Astrocyte (in vitro differentiated cells and primary cell): Measurements from ENCODE around the gene NAV2. TPM values are rescaled to one million over a fixed set of nuclear protein-coding genes. Genes with fewer than 3 reads are reported as not detected.
A peak's percentile ranks its signal among the peaks of the same experiment; 100 is the strongest.

Source experiments
- DNase-seq: peaks from one replicate; pipeline ENCODE4 v3.0.0-alpha.2; 2010; ENCODE audit warnings: low read depth
- FAIRE-seq: peaks from 2 replicates; lab custom pipeline; 2011; peaks lifted over from hg19 to GRCh38; lab: Jason Lieb, UNC
- H2AFZ ChIP-seq: 2 replicates; pipeline ENCODE4 v1.6.0; 2012; ENCODE audit warnings: low read depth, low read length, inconsistent platforms
- H3K27ac ChIP-seq: 2 replicates; pipeline ENCODE4 v1.5.1; 2011; ENCODE audit warnings: low read depth, low read length, inconsistent platforms
- H3K27me3 ChIP-seq: 2 replicates; pipeline ENCODE4 v1.6.0; 2011; ENCODE audit warnings: low read length, inconsistent platforms; ENCODE audit not compliant: insufficient read depth
- H3K36me3 ChIP-seq: 2 replicates; pipeline ENCODE4 v1.5.1; 2011; ENCODE audit warnings: low read length, inconsistent platforms; ENCODE audit not compliant: insufficient read depth
- H3K4me1 ChIP-seq: 2 replicates; pipeline ENCODE4 v1.5.1; 2011; ENCODE audit warnings: low read length, inconsistent platforms; ENCODE audit not compliant: insufficient read depth
- H3K4me2 ChIP-seq: 2 replicates; pipeline ENCODE4 v1.6.0; 2012; ENCODE audit warnings: low read length, inconsistent platforms
- H3K4me3 ChIP-seq: 2 replicates; pipeline ENCODE4 v1.5.1; 2011; ENCODE audit warnings: low read depth, mild to moderate bottlenecking, low read length, inconsistent platforms; ENCODE audit not compliant: insufficient read depth
- H3K79me2 ChIP-seq: 2 replicates; pipeline ENCODE4 v1.6.0; 2012; ENCODE audit warnings: mild to moderate bottlenecking, low read length, inconsistent platforms; ENCODE audit not compliant: insufficient read depth
- H3K9ac ChIP-seq: 2 replicates; pipeline ENCODE4 v1.6.0; 2012; ENCODE audit warnings: mild to moderate bottlenecking, low read length, inconsistent platforms
- H3K9me3 ChIP-seq: 2 replicates; pipeline ENCODE4 v1.5.1; 2012; ENCODE audit warnings: low read depth, mild to moderate bottlenecking, low read length, inconsistent platforms; ENCODE audit not compliant: insufficient read depth
- H4K20me1 ChIP-seq: 2 replicates; pipeline ENCODE4 v1.6.0; 2012; ENCODE audit warnings: low read length, inconsistent platforms; ENCODE audit not compliant: insufficient read depth
- H3K27ac Mint-ChIP-seq: one replicate; pipeline ENCODE4 v1.8.0; 2021; ENCODE audit warnings: mild to moderate bottlenecking, mixed read lengths; ENCODE audit not compliant: unreplicated experiment
- H3K27me3 Mint-ChIP-seq: one replicate; pipeline ENCODE4 v1.8.0; 2021; ENCODE audit warnings: low read depth, mixed read lengths; ENCODE audit not compliant: unreplicated experiment
- H3K36me3 Mint-ChIP-seq: one replicate; pipeline ENCODE4 v1.8.0; 2021; ENCODE audit warnings: low read depth, mixed read lengths; ENCODE audit not compliant: unreplicated experiment
- H3K4me1 Mint-ChIP-seq: one replicate; pipeline ENCODE4 v1.8.0; 2021; ENCODE audit warnings: low read depth, mixed read lengths; ENCODE audit not compliant: unreplicated experiment
- H3K4me3 Mint-ChIP-seq: one replicate; pipeline ENCODE4 v1.8.0; 2021; ENCODE audit warnings: mild to moderate bottlenecking, moderate library complexity, mixed read lengths; ENCODE audit not compliant: unreplicated experiment
- H3K9me3 Mint-ChIP-seq: one replicate; pipeline ENCODE4 v1.8.0; 2021; ENCODE audit warnings: mild to moderate bottlenecking, mixed read lengths; ENCODE audit not compliant: unreplicated experiment
- EZH2 ChIP-seq: IDR thresholded peaks from 2 replicates; pipeline ENCODE4 v1.6.1; 2012; ENCODE audit warnings: mild to moderate bottlenecking, low read length, inconsistent platforms; ENCODE audit not compliant: insufficient read depth
- total RNA-seq: library from RNA; stranded (reverse); gene quantifications from 2 replicates; pipeline ENCODE4 v1.2.1, GENCODE V29; 2021
- TF ChIP-seq, protein P1 (sequence below): IDR thresholded peaks from 2 replicates; pipeline ENCODE4 v1.5.1; 2011; ENCODE audit warnings: low read depth, mild to moderate bottlenecking, inconsistent platforms, low read length, moderate library complexity; ENCODE audit not compliant: insufficient read depth

NAV2 gene
- total RNA-seq, 1 donor from 2014 or later: 20.6 TPM

GRCh38 chr11:19978668-19979518, 266.3 kb downstream of the NAV2 start:
- Histone ChIP-seq H3K79me2 (no peaks in the 10 kb centered on the region), H3K27ac (peak overlapping the region; percentile 50), H2AFZ (no peak overlapping the region), H3K9me3 (no peaks in the 10 kb centered on the region), H3K4me2 (peak overlapping the region; percentile 52), H3K9ac (no peak overlapping the region), H3K27me3 (no peaks in the 10 kb centered on the region), H3K36me3 (no peaks in the 10 kb centered on the region), H3K4me1 (peaks cover 9% of the 10 kb centered on the region), H4K20me1 (no peaks in the 10 kb centered on the region), H3K4me3 (no peak overlapping the region)
- peak overlapping the region; percentile 94 for H3K27ac Mint-ChIP-seq
- H3K4me1 Mint-ChIP-seq: peaks cover 46% of the 10 kb centered on the region
- H3K9me3 Mint-ChIP-seq: no peaks in the 10 kb centered on the region
- no peaks in the 10 kb centered on the region for H3K36me3 Mint-ChIP-seq
- H3K4me3 Mint-ChIP-seq: no peak overlapping the region
- peaks cover 3% of the 10 kb centered on the region for H3K27me3 Mint-ChIP-seq
- TF ChIP-seq, protein P1, sequence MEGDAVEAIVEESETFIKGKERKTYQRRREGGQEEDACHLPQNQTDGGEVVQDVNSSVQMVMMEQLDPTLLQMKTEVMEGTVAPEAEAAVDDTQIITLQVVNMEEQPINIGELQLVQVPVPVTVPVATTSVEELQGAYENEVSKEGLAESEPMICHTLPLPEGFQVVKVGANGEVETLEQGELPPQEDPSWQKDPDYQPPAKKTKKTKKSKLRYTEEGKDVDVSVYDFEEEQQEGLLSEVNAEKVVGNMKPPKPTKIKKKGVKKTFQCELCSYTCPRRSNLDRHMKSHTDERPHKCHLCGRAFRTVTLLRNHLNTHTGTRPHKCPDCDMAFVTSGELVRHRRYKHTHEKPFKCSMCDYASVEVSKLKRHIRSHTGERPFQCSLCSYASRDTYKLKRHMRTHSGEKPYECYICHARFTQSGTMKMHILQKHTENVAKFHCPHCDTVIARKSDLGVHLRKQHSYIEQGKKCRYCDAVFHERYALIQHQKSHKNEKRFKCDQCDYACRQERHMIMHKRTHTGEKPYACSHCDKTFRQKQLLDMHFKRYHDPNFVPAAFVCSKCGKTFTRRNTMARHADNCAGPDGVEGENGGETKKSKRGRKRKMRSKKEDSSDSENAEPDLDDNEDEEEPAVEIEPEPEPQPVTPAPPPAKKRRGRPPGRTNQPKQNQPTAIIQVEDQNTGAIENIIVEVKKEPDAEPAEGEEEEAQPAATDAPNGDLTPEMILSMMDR: no peak
- TF ChIP-seq EZH2: no peak
- DNase-seq (peak; percentile 86), FAIRE-seq (no peak)

- FAIRE-seq: no peak
- no peaks in the 10 kb centered on the region for H3K79me2 ChIP-seq
- H3K4me1 ChIP-seq: peaks cover 9% of the 10 kb centered on the region
- no peak overlapping the region for H3K27ac ChIP-seq
- peak overlapping the region; percentile 94 for H3K27ac Mint-ChIP-seq
- H3K36me3 Mint-ChIP-seq: no peaks in the 10 kb centered on the region
- peak overlapping the region; percentile 52 for H3K4me2 ChIP-seq
- peaks cover 45% of the 10 kb centered on the region for H3K4me1 Mint-ChIP-seq
- no peaks in the 10 kb centered on the region for H3K36me3 ChIP-seq
- H3K27me3 Mint-ChIP-seq: peaks cover 3% of the 10 kb centered on the region
- H3K9me3 ChIP-seq: no peaks in the 10 kb centered on the region
- no peaks in the 10 kb centered on the region for H3K9me3 Mint-ChIP-seq
- H4K20me1 ChIP-seq: no peaks in the 10 kb centered on the region
- no peaks in the 10 kb centered on the region for H3K27me3 ChIP-seq
- TF ChIP-seq, protein P1: no peak
- no peak for TF ChIP-seq EZH2
- H3K9ac ChIP-seq: no peak overlapping the region
- H3K4me3 ChIP-seq: no peak overlapping the region
- no peak overlapping the region for H2AFZ ChIP-seq
- H3K4me3 Mint-ChIP-seq: no peak overlapping the region
- no peak for DNase-seq
These were observed 266.8 kb downstream of the NAV2 start for GRCh38 chr11:19979519-19979845.

DNA sequence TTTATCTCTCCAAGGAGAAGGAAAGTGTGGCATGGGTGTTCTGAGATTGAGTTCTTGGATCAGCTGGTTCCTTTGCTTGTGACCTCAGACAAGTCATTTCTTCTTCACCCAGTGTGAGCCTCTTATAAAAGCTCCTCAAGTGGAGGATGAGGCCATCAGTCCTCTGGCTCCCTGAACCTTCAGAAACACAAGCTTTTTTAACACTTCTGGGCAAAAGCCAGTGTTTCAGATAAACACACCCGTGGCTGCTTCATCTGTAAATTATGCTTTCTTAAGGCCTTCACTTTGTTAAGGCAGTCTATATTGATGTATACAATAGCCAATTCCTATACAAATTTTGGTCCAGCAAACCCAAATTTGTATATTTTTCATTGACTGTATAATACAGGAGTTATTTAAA, 267.8 kb downstream of the NAV2 start:
- H3K36me3 ChIP-seq: no peaks in the 10 kb centered on the region
- no peaks in the 10 kb centered on the region for H3K36me3 Mint-ChIP-seq
- no peak for TF ChIP-seq EZH2
- TF ChIP-seq, protein P1: no peak
- H2AFZ ChIP-seq: no peak overlapping the region
- no peak overlapping the region for H3K9ac ChIP-seq
- no peaks in the 10 kb centered on the region for H3K9me3 ChIP-seq
- no peaks in the 10 kb centered on the region for H4K20me1 ChIP-seq
- H3K27me3 ChIP-seq: no peaks in the 10 kb centered on the region
- H3K4me1 Mint-ChIP-seq: peaks cover 37% of the 10 kb centered on the region
- peaks cover 9% of the 10 kb centered on the region for H3K4me1 ChIP-seq
- FAIRE-seq (no peak), DNase-seq (no peak)
- H3K9me3 Mint-ChIP-seq: no peaks in the 10 kb centered on the region
- H3K4me3 Mint-ChIP-seq: no peak overlapping the region
- no peak overlapping the region for H3K27ac ChIP-seq
- peak overlapping the region; percentile 94 for H3K27ac Mint-ChIP-seq
- no peak overlapping the region for H3K4me3 ChIP-seq
- H3K79me2 ChIP-seq: no peaks in the 10 kb centered on the region
- H3K4me2 ChIP-seq: no peak overlapping the region
- peaks cover 3% of the 10 kb centered on the region for H3K27me3 Mint-ChIP-seq
